ENCODE measurements around the gene GXYLT2. TPM values are rescaled to one million over a fixed set of nuclear protein-coding genes. Genes with fewer than 3 reads are reported as not detected.
A peak's percentile ranks its signal among the peaks of the same experiment; 100 is the strongest.

GXYLT2 gene
- total and polyA plus RNA-seq, 2 experiments from 2014 or later, result 2.0 to 5.8 TPM

DNA sequence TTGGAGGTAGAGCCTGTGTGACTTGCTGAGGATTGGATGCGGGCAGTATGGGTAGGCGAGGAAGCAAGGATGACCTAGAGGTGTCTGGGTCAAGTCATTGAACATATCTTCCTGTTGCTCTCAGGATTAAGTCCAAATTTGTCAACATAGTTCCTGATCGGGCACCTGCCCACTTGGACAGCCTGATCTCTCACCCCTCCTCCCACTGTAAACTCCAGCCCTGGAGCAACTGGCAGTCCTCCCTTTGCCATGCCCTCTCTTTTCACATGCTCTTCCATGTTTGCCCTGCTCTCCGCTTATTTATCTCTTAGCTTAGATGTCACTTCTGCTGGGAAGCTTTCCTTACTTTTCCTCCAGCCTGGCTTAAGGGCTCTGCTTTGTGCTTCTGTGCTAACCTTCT lies 61.2 kb downstream of the GXYLT2 start:
- TF ChIP-seq EZH2phosphoT487 (IDR thresholded peaks at IDR 0.05; ENCODE audit: unreplicated experiment) (no peak), ZNF331 (CRISPR knock-in tag; IDR thresholded peaks at IDR 0.05; ENCODE audit: low read depth) (no peak), CREB1 (CRISPR knock-in tag; IDR thresholded peaks at IDR 0.05; ENCODE audit: low read depth) (no peak), EZH2 (IDR thresholded peaks at IDR 0.05; ENCODE audit: low read depth, unreplicated experiment) (no peak)
- TF ChIP-seq, protein P1, sequence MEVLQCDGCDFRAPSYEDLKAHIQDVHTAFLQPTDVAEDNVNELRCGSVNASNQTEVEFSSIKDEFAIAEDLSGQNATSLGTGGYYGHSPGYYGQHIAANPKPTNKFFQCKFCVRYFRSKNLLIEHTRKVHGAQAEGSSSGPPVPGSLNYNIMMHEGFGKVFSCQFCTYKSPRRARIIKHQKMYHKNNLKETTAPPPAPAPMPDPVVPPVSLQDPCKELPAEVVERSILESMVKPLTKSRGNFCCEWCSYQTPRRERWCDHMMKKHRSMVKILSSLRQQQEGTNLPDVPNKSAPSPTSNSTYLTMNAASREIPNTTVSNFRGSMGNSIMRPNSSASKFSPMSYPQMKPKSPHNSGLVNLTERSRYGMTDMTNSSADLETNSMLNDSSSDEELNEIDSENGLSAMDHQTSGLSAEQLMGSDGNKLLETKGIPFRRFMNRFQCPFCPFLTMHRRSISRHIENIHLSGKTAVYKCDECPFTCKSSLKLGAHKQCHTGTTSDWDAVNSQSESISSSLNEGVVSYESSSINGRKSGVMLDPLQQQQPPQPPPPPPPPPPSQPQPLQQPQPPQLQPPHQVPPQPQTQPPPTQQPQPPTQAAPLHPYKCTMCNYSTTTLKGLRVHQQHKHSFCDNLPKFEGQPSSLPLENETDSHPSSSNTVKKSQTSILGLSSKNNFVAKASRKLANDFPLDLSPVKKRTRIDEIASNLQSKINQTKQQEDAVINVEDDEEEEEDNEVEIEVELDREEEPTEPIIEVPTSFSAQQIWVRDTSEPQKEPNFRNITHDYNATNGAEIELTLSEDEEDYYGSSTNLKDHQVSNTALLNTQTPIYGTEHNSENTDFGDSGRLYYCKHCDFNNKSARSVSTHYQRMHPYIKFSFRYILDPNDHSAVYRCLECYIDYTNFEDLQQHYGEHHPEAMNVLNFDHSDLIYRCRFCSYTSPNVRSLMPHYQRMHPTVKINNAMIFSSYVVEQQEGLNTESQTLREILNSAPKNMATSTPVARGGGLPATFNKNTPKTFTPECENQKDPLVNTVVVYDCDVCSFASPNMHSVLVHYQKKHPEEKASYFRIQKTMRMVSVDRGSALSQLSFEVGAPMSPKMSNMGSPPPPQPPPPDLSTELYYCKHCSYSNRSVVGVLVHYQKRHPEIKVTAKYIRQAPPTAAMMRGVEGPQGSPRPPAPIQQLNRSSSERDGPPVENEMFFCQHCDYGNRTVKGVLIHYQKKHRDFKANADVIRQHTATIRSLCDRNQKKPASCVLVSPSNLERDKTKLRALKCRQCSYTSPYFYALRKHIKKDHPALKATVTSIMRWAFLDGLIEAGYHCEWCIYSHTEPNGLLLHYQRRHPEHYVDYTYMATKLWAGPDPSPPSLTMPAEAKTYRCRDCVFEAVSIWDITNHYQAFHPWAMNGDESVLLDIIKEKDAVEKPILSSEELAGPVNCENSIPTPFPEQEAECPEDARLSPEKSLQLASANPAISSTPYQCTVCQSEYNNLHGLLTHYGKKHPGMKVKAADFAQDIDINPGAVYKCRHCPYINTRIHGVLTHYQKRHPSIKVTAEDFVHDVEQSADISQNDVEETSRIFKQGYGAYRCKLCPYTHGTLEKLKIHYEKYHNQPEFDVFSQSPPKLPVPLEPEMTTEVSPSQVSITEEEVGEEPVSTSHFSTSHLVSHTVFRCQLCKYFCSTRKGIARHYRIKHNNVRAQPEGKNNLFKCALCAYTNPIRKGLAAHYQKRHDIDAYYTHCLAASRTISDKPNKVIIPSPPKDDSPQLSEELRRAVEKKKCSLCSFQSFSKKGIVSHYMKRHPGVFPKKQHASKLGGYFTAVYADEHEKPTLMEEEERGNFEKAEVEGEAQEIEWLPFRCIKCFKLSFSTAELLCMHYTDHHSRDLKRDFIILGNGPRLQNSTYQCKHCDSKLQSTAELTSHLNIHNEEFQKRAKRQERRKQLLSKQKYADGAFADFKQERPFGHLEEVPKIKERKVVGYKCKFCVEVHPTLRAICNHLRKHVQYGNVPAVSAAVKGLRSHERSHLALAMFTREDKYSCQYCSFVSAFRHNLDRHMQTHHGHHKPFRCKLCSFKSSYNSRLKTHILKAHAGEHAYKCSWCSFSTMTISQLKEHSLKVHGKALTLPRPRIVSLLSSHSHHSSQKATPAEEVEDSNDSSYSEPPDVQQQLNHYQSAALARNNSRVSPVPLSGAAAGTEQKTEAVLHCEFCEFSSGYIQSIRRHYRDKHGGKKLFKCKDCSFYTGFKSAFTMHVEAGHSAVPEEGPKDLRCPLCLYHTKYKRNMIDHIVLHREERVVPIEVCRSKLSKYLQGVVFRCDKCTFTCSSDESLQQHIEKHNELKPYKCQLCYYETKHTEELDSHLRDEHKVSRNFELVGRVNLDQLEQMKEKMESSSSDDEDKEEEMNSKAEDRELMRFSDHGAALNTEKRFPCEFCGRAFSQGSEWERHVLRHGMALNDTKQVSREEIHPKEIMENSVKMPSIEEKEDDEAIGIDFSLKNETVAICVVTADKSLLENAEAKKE (CRISPR knock-in tag; IDR thresholded peaks at IDR 0.05), result no peak
- Mint-ChIP-seq H3K4me3 (no peak overlapping the region), H3K36me3 (ENCODE audit: low read depth) (no peaks in the 10 kb centered on the region), H3K4me1 (peaks cover 6% of the 10 kb centered on the region), H3K27me3 (ENCODE audit: insufficient read depth, low read depth, poor library complexity) (no peaks in the 10 kb centered on the region), H3K27ac (no peak overlapping the region), H3K9me3 (no peaks in the 10 kb centered on the region; the same call in 2 of the 3 replicates)
- Histone ChIP-seq H3K4me2 (no peak overlapping the region), H3K27me3 (ENCODE audit: insufficient read depth) (no peaks in the 10 kb centered on the region), H2AFZ (no peak overlapping the region), H4K20me1 (replicated peaks; ENCODE audit: insufficient read depth) (no peaks in the 10 kb centered on the region), H3K27ac (ENCODE audit: low read depth) (no peak overlapping the region), H3F3A (replicated peaks; ENCODE audit: low read depth) (no peaks in the 10 kb centered on the region), H3K4me1 (ENCODE audit: insufficient read depth) (no peaks in the 10 kb centered on the region; the same call in 1 of the 2 replicates), H3K36me3 (ENCODE audit: insufficient read depth) (no peaks in the 10 kb centered on the region), H3K9me2 (ENCODE audit: insufficient read depth) (no peaks in the 10 kb centered on the region), H3K79me2 (replicated peaks; ENCODE audit: insufficient read depth) (no peaks in the 10 kb centered on the region), H3K4me3 (no peak overlapping the region)
- DNase-seq (ENCODE audit: low spot score) (no peak), ATAC-seq (no peak)

- Histone ChIP-seq H3K27ac (ENCODE audit: low read depth) (no peak overlapping the region), H3K9me2 (ENCODE audit: insufficient read depth) (no peaks in the 10 kb centered on the region), H3K27me3 (ENCODE audit: insufficient read depth) (no peaks in the 10 kb centered on the region), H3K4me1 (ENCODE audit: insufficient read depth) (peaks cover 8% of the 10 kb centered on the region), H3F3A (replicated peaks; ENCODE audit: low read depth) (no peaks in the 10 kb centered on the region), H2AFZ (peak overlapping the region; percentile 28; the same call in 1 of the 2 replicates), H3K4me3 (no peak overlapping the region), H4K20me1 (replicated peaks; ENCODE audit: insufficient read depth) (no peaks in the 10 kb centered on the region), H3K4me2 (no peak overlapping the region), H3K79me2 (replicated peaks; ENCODE audit: insufficient read depth) (no peaks in the 10 kb centered on the region), H3K36me3 (ENCODE audit: insufficient read depth) (no peaks in the 10 kb centered on the region)
- H3K9me3 Mint-ChIP-seq, result no peaks in the 10 kb centered on the region; the same call in 2 of the 3 replicates
- ATAC-seq (no peak), DNase-seq (ENCODE audit: low spot score) (no peak)
- no peaks in the 10 kb centered on the region for H3K36me3 Mint-ChIP-seq (ENCODE audit: low read depth)
- H3K4me3 Mint-ChIP-seq, result no peak overlapping the region
- no peak overlapping the region for H3K27ac Mint-ChIP-seq
- H3K27me3 Mint-ChIP-seq (ENCODE audit: insufficient read depth, low read depth, poor library complexity), result no peaks in the 10 kb centered on the region
- peaks cover 14% of the 10 kb centered on the region for H3K4me1 Mint-ChIP-seq
- TF ChIP-seq EZH2 (IDR thresholded peaks at IDR 0.05; ENCODE audit: low read depth, unreplicated experiment) (no peak), POLR2AphosphoS5 (IDR thresholded peaks at IDR 0.05; ENCODE audit: low read depth) (no peak), CREB1 (CRISPR knock-in tag; IDR thresholded peaks at IDR 0.05; ENCODE audit: low read depth) (no peak), ZNF114 (CRISPR knock-in tag; IDR thresholded peaks at IDR 0.05) (no peak), JUNB (IDR thresholded peaks at IDR 0.05; ENCODE audit: unreplicated experiment) (no peak)
Observed at GRCh38 chr3:72950372-72950771, 62.5 kb downstream of the GXYLT2 start.

All from GM23338 (cell line).